GM19455 (cell line): ENCODE data around the gene LACTBL1.
"Not testable (repeated sequence)": the region's sequence is repeated elsewhere in the genome, so short reads cannot be mapped to it uniquely, and the experiment has no call there.

Experiments
- ATAC-seq: cut with Tn5 transposase; IDR thresholded peaks from one replicate; pipeline ENCODE4 v1.9.1; 2021; ENCODE audit not compliant: unreplicated experiment

LACTBL1 gene

DNA sequence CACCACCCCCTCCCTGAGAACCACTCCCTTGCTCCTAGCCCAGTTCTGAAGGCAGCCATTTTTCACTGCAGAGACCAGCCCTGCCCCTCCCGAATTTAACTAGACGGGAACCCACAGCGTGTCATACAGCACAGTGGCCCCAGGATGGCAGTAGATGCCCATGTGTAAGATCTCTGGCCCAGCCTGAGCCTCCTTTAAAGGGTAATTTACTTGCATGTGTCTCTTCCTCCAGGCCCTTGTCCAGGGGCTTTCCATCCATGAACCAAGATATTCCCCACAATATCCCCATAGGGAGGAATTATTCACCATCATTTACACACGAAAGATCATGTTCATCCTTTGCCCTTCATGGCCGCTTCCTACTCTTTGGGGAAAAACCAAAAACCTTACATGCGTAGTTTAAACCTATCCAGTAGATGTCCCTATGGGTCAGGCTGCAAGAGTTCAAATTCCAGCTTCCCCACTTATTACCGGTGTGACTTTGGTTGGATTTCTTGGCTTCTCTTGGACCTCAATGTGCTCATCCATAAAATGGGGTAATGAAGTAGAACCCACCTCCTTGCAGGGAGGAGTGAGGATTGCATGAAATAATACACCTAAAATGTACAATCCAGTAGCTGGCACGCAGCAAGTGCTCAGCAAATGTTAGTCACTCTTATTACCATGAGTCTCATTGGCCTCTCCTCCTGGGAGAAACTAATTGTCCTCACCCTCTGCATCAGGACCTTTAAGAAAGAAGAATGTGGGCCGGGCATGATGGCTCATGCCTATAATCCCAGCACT, 4.0 kb upstream of the LACTBL1 start:
- ATAC-seq: no peak

DNA sequence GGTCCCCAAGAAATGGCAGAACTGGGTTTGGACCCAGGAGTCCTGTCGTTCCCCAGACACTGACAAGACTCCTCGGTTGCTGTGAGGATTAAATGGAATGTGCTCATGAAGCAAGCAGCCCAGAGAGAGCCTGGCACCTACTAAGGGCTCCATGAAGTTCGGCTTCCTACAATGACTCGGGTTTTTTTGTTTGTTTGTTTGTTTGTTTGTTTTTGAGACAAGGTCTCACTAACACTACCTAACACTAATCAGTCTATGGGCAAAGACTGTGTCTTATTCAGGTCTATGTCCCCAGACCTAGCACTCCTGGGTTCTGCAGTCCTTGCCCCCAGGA, 3.4 kb upstream of the LACTBL1 start:
- no peak for ATAC-seq

DNA sequence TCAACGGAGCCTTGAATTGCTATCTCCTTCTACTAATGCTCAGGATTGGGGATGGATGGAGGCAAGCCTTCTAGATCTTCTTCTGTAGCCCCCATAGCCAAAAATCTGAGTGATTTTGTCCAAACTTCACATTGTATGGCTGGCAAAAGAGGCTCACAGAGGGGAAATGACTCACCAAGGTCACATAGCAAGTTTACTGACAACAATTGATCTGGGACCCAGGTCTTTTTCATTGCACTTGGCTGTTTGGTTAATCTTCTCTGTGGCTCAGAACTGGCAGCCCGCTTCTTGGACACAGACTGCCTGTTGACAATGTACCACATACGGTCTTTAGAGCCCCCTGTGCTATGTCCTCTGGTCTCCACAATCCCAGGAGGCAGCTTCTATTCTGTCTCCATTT, 3.0 kb upstream of the LACTBL1 start:
- no peak for ATAC-seq

DNA sequence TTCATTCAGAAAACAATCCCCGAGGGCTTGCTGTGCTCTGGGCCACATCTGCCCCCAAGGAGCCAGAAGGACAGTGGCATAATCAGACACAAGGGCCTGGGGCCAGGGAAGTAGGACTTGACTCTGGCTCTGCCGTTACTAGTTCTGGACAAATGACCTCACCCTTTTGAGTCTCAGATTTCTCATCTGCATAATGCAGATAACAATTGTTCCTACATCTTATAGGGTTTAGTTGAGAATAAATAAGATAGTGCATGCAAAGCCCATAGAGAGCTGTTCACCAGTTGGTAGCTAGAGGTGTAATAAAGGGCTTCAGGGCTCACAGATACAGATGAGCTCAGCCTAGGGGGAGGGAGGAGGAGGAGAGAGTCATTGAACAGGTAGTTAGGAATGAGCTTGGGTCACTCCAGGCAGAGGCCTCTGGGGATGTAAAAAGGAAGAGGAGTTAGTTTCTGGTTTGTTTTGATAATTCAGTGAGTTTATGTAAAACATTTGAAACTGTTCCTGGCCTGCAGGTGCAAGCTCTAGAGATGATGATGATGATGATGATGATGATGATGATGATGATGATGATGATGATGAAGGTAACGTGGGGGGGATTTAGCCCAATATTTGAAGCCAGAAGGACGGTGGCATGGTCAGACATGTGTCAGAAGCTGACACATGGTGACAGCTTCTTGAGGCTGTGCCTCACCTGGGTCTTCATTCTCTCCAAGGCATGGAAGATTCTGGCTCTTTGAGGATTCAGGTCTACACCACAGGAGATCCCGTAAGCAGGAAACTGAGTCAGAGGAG, 858 bp downstream of the LACTBL1 start:
- no peak for ATAC-seq

DNA sequence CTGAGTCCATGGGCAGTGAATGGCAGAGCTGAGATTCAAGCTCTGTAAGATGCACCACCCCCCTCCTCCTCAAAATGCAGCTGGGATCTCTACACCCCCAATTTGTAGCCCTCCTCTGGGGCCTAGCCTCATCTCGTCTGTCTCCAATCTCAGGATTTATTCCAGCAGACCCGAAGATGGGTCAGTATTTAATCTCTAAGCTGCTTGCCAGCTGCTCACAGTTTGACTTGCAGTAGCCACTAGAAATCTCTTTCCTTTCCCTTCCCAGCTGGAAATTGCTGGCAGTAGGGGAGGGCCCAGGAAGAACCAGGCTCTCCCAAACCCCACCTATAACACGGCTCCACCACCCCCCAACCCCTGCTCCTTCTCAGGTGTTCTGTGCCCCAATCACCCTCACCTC, 1.5 kb downstream of the LACTBL1 start:
- ATAC-seq: no peak

DNA sequence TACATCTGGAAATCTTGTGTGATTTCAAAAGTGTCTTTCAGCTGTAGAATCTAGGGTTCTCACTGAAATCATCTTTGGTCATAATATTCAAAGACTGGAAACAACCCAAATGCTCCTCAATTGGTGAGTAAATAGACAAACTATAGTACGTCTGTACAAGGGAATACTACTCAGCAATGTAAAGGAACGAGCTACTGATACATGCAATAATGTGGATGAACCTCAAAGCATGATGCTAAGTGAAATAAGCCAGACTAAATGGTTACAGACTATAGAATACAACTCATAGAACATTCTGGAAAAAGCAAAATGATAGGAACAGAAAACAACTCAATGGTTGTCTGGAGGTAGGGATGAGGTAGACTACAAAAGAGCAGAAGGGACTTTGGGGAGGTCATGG, 2.6 kb downstream of the LACTBL1 start:
- ATAC-seq: no peak

DNA sequence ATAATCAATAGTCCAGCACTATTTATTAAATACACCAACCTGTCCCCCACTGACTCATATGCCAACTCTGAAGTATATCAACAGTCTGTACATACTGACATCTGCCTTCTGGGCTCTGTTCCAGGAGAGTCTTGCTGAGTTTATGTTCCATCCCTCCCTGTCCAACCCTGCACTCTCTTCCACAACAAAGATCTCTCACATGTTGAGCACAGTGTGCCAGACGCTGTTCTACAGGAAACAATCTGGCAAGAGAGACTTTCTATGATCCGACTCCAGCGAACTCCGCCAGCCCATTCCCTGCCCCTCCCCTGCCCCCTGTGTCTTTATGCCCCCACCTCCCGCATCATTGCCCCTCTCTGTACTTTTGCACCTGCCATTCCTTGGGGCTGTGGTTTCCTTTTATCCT, 3.4 kb downstream of the LACTBL1 start:
- no peak for ATAC-seq

DNA sequence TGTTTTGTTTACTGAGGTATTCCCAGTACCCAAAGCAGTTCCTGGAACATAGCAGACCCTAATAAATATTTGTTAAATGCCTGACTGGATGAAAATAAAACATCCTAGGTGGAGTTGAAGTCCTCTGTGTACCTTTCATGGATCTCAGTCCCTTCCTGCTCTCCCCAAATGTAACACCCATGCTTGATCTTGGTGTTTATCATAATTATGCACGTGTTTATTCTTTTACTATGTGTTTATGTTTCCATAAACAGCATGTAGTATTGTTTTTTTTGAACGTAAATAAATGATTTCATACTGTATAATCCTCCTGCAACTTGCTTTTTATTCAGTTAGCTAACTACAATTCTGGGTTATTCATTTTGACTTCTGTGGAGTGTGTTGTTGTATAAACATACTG, 4.8 kb downstream of the LACTBL1 start:
- ATAC-seq: no peak

DNA sequence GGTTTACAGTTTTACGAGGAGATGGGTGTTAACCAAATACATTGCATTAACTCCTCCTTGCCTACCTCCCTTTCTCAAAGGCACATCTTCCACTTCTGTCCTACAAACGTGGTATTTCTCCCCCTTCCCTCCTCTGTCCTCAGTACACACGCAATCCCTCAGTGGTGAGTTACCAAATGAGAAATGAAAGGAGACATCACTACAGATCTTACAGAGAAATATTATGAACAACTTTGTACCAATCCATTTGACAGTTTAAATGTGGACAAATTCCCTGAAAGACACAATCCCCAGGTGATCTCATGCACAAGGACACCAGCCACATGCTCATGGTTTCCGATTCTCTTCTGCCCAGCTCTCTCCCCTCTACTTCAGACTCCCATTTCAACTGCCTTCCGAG, 6.4 kb downstream of the LACTBL1 start:
- ATAC-seq: no peak

DNA sequence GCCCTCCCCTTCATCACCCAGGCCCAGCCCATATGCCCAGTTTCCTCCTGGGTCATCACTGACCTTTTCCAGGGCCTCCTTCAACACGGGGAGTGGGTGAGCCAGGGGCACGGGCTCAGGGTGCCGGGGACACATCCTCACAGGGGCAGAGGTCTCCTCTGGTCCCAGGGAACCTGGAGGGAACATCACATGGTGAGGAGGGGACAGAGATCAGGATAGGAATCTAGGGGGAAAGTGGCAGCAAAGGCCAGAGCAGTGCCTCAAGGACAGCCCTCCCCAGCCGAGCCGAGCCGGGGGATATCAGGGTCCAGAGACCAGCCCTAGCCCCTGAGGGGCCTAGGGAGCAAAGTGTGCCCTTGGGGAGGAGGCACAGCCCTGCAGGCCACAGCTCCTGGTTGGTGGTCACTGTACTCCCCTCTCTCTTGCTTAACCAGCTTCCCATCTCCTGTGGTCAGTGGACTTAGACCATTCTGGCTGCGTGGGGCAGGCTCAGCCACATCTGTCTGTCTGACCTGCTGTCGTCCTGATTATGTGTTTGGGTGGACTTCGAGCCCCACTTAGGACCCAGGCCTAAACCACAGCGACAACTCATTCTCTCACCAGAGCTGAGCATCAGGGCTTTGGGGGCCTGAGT, 9.5 kb downstream of the LACTBL1 start:
- no peak for ATAC-seq

DNA sequence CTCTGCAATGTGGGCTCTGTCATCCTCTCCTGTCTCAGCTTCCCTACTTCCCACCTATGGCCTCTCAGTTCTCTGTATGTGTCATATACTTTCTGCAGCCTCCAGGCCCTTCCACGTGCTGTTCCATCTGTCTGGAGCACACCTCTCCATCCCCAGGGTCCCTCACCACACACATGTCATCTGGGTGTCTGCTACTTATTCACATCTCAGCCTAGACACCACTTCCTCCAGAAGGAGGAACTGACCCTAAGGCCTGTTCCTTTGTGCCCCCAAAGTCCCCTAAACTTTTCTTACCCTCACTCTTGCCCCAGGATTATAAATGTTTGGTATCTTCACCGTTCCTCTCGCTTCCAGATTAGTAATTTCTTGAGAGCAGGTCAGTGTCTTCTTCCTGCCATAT, 10.1 kb downstream of the LACTBL1 start:
- no peak for ATAC-seq

DNA sequence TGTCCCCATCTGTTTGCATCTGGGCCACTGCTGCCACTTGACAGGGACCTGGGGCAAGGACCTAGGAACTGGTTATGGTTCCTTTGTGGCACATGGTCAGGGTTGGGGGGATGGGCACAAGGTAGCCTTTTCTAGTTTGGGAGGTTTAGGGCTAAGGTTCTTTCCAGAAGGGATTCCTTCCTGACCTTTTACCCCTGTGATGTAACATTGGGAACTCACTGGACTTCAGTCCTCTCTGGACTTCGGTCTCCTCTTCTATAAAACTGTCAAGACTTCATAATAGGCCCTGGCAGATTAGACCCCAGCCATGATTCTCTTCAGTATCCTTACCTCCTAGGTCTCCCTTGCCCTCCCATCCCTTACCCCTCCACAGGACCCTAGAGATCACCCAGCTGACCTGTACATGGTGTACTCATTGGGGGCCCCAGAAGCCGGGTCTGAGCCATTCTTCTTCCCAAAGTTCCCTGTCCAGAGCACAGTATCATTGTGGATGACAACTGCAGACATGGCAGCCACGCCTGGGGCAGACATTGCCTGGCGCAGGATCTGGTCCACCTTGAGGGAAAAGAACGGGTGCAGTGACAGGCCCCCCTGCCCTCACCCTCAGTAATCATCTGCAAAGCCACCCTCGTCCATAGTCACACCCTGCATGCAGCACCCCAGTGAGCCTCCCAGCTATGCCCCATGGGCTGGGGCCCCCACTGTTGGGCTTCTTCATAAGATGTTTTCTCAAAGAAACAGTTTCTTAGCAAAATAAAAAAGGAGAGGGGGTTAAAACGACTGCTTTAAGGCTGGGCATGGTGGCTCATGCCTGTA, 12.9 kb downstream of the LACTBL1 start:
- ATAC-seq: no peak

DNA sequence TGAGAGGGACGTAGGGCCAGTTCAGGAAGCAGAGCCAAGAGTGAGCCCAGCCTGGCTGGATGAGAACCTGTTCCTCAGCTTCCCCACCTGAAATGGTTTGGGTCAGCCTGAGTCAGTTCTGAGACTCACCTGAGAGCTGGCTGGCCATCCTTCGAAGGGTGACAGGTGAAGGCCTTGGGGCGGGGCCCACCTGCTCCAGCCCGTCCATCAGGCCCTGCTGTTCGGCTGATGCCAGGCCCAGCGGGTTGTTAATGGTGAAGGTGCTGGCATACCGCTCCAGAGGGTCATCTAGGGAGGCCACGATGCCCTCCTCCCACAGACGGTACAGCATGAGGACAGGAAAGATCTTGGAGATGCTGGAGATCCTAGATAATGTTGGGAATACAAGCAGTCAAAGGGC, 14.1 kb downstream of the LACTBL1 start:
- ATAC-seq: no peak

DNA sequence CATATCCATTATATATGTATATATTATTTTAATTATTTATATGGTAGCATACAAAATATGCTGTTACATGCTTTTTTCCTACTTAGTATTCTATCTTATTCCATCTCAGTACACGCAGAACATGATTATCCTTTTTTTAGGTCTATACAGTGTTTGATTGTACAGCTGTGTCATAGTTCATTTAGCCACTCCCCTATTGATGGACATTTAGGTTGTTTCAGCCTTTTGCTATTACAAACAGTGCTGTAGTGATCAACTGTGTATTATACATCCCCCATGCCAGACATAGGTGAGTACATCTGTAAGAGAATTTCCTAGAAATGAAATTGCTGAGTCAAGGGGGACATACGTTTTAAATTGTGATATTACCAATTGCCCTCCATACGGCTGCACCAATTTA, 15.6 kb downstream of the LACTBL1 start:
- ATAC-seq: no peak

DNA sequence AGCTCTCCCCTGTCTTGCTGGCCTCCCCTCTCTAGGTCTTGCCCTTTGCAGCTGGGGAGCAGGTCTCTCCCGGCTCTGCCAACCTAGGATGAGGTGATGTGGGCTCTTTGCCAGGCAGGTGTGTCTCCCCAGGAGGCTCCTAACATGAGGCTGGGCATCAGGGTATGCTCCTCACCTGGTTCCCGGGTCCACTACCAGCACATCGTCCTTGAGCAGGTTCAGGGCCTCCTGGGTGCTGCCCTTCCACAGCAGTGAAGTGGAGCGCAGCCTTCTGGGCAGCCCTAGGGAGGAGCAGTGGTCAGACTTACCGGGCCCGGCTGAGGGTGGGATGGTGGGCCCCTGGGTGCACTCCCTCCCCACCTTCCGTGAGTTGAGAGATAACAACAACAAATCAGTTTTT, 17.5 kb downstream of the LACTBL1 start:
- ATAC-seq: no peak

DNA sequence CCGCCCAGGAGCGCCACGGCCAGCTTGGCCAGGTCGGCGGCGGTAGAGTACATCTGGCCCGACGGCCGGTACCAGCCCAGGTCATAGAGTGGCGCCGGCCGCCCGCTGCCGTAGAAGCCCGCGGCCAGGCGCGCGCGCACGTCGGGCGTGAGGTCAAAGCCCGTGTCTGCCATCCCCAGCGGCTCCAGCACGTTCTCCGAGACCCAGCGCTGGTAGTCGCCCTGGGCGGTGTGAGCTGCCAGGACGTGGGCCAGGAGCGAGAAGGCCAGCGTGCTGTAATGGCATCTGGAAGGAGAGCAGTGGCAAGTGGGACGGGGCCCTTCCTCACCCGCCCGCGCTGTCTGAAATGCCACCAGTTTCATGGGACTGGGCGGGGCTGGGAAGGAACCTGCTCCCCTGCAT, 18.9 kb downstream of the LACTBL1 start:
- no peak for ATAC-seq

DNA sequence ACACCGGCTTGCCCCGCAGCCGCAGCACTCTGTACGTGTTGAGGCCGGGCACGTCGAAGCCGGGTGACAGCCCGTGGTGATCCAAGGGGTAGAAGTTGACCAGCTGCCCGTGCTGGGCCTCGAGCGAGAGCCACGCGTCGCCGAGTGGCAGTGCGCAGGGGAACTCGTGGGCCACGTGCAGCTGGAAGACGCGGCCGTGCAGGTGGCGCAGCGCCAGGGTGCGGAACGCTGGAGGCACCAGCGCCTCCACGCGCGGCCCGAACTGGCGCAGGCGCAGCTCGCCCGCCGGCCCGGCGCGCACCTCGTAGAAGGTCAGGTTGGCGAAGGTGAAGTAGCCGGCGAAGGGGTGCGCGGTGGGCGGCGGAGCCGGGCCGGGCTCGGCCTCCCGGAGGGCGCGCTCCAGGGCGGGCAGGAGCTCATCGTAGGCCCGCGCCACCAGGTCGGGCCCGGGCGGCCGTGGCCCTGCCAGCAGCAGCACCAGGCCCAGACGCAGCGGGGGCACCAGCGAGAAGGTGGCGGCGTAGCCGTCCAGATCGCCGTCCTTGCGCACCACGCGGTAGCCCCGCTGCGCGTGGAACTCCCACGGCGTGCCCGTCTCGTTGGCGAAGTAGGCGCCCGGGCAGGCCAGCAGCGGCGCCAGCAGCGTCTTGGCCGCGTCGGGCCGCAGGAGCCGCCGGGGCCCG, 19.5 kb downstream of the LACTBL1 start:
- no peak for ATAC-seq

DNA sequence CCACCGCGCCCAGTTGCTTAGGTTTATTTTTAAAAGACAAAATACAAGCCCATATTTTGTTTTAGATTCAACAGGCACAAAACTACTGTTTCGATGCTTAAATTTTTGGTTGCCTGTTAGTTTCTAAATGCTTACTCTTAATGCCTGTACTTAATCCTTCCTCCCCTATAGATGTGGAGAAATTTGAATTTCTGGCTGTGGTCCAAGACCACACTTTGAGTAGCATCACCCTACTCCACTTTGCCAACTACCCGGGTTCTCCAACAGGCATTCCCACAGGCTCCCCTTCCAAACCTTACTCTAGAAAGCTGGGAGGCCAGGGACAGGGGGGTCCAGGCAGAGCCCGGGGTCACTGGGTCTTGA, 20.0 kb downstream of the LACTBL1 start:
- no peak for ATAC-seq

DNA sequence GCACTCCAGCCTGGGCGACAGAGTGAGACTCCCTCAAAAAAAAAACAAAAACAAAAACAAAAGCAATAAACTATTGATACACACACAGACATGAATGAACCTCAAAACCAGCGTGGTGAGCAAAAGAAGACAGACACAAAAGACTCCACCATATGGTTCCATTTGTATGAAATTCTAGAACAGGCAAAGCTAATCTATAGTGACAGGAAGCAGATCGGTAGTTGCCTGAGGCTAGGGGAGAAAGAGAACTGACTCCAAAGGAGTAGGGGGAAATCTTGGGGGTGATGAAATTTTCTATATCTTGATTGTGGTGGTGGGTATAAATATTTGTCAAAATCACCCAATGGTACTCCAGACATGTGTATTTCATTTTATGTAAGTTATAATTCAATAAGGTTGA, 20.9 kb downstream of the LACTBL1 start:
- no peak for ATAC-seq

DNA sequence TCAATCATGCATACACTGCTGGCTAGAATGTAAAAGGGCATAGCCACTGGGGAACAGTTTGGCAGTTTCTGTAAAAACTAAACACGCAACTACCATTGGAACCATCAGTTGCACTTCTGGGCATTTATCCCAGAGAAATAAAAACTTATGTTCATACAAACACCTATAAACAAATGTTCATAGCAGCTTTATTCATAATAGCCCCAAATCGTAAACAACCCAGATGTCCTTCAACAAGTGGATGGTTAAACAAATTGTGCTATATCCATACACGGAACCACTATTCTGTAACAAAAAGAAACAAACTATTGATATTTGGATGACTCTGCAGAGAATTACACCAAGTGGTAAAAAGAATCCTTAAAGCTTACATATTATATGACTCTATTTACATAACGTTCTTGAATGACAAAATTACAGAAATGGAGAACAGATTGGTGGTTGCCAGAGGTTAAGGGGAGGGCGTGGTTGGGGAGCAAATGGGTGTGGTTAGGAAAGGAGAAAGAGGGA, 22.8 kb downstream of the LACTBL1 start:
- no peak for ATAC-seq

DNA sequence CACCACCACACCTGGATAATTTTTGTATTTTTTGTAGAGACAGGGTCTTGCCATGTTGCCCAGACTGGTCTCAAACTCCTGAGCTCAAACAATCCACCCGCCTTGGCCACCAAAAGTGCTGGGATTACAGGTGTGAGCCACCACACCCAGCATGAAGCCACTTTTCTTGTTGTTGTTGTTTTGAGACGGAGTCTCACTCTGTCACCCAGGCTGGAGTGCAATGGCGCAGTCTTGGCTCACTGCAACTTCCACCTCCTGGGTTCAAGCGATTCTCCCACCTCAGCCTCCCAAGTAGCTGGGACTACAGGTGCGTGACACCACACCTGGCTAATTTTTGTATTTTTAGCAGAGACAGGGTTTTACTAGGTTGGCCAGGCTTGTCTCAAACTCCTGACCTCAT, 27.5 kb downstream of the LACTBL1 start:
- ATAC-seq: not testable (repeated sequence)
